Limb (tissue), 2 donors: ENCODE data around the gene MRPL55.
"Not testable (repeated sequence)": the region's sequence is repeated elsewhere in the genome, so short reads cannot be mapped to it uniquely, and the experiment has no call there.

Source experiments
- DNase-seq, 2 donors: peaks; one replicate each; pipeline ENCODE4 v3.0.0-alpha.2; 2016; ENCODE audit errors: extremely low spot score in 2 of 2

The MRPL55 gene

GRCh38 chr1:228123505-228123904, 14.4 kb upstream of the MRPL55 start:
- DNase-seq, result no peak

DNA sequence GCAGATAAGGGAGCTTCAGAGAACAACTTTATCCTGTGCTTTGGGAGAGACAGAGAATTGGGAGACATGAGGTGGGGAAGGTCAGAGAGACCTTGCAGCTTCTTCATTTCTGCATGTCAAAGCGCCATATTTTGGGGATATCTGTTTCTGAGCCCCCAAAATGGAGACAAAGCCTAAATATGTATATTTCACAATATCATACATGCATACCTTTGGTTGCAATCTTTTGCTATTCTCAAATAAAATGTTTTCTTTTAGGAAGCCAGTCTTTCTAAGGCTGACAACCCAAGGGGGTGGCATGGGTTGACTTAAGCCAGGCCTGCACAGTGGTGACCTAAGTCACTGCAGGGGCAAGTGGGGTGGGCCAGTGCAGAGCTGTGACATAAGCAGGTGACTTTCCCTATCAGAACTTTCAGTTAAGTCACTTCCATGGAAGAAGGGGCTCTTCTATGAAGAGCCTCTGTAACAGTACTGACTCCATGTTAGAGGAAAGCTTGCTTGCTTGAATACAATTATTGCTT, 13.9 kb upstream of the MRPL55 start:
- DNase-seq, result no peak

- no peak for DNase-seq
These were observed 11.9 kb upstream of the MRPL55 start for GRCh38 chr1:228120857-228121489.

DNA sequence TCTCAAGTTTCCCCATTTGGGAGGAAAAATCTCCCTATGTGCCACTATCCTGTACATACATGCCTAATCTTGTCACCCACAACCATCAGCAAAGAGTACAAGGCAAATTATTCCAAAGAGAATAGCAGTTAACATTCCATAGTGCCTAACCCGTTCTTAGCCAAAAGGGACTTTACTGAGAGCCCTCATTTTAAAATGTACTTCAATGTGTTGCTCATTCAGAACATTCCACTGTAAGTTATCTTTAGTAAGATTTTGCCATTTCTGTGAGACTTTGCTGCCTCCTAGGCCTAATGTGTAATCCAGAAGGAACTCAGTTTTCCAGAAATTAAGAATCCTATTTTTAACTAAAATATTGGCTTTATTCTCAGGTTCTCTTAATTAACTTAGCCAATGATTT, 11.3 kb upstream of the MRPL55 start:
- no peak for DNase-seq

DNA sequence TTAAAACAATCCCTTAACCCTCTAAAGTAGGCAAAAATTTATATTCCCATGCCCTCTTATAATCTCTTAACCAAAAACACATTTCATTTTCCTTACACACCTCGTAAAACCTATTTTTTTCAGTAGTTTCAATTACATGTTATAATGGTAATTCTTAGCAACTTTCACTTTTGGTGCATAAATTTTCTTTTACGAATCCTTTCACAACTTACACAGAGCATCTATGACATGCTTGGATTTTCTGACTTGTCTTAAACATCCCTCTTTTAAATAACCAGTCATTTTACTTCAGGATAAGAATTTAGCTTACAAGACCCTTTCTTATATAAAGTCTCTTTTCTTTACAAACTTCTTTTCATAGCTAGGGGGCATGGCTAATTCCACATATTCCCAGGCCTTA, 8.9 kb upstream of the MRPL55 start:
- no peak for DNase-seq

DNA sequence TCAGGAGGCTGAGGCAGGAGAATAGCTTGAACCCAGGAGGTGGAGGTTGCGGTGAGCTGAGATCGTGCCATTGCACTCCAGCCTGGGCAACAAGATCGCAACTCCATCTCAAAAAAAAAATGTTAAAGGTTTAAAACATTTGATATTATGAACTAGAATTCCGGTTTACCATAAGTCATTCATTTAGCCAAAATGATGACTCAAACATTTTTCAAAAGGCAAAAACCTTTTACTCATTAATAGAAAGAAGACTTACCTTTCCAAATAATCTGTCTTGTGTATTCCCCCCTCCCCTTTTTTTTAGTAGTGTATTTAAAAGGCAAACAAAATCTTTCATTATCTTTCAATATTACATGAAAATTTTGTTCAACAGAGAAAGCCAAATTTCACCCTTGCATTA, 8.2 kb upstream of the MRPL55 start:
- DNase-seq, result no peak

DNA sequence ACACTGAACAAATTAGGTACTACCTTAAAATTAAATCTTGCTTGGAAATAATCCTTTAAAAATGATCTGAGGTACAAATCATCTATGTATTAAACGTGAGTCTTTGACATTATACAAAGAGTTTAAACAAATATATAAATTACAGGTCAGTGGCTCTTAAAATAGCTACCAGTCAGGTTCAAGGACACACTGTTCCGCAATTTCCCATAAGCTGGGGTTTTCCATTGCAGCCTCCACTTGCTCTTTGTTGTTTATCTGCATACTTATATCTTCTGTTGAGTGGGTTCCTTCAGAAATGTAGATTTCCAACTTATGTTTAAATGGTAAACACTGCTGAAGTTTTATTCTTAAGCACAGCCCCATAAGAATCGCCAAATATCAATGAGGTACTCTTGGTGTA, 5.7 kb upstream of the MRPL55 start:
- no peak for DNase-seq

- no peak for DNase-seq
These were observed 3.5 kb upstream of the MRPL55 start for GRCh38 chr1:228112617-228113016.

GRCh38 chr1:228112167-228112566, 3.1 kb upstream of the MRPL55 start:
- no peak for DNase-seq

DNA sequence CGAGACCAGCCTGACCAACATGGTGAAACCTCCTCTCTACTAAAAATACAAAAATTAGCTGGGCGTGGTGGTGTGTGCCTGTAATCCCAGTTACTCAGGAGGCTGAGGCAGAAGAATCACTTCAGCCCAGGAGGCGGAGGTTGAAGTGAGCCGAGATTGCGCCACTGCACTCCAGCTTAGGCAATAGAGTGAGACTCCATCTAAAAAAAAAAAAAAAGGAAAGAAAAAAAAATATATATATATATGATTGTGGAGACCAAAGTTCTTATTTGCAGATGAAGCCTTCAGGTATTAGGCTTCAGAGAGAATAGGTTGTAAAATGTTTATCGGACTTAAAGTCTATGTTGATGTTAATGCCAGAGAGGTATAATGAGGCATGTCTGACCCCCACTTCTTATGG, 2.2 kb upstream of the MRPL55 start:
- DNase-seq, result not testable (repeated sequence)

- no peak for DNase-seq
These were observed 1.5 kb upstream of the MRPL55 start for GRCh38 chr1:228110556-228110955.

- DNase-seq, result no peak
These were observed 926 bp upstream of the MRPL55 start for GRCh38 chr1:228109962-228110488.

GRCh38 chr1:228108742-228109072, 392 bp downstream of the MRPL55 start:
- no peak for DNase-seq

DNA sequence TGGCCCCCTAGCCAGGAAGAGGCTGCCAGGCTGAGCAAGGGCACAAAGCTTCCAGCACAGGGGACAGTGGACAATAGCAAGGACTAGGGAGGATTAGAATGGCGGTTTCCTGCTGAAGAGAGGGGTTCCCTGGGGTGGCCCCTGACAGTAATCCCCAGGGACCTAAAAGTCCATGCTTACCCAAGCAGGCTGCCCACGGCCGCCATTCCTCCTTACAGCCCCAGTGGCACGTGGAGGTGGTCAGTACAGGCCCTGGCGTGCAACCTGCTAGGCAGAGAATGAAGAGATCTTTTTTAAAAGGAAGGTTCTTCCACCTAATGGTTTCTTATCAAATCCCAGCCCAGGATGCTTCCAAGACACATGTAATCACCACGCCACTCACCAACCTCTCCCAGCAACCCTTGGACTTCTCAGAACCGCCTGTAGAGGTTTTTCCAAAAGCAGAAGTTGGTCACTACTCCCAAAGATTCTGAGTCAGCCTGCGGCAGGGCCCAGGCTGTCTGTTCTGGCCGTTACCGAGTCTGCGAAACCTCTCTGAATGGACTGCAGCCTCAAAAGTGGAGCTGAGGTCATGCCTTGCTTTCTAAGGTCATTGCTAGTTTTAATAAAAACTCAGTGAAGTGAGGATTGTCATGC, 926 bp downstream of the MRPL55 start:
- no peak for DNase-seq

GRCh38 chr1:228107636-228108035, 1.5 kb downstream of the MRPL55 start:
- DNase-seq, result no peak

DNA sequence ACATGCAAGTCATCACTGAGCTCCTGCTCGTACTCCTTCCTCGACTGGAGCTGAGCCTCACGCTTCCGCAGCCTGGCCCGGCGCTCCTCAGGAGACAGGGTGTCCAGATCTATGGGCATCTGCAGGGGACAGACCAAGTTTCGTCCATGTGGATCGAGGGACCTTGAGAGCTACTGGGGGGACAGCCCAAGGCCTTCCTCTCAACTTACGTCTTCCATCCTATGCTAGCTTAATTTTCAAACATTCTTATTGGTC, 2.4 kb downstream of the MRPL55 start:
- no peak for DNase-seq

GRCh38 chr1:228105996-228106799, 2.9 kb downstream of the MRPL55 start:
- DNase-seq, result no peak

GRCh38 chr1:228105270-228105995, 3.7 kb downstream of the MRPL55 start:
- no peak for DNase-seq

DNA sequence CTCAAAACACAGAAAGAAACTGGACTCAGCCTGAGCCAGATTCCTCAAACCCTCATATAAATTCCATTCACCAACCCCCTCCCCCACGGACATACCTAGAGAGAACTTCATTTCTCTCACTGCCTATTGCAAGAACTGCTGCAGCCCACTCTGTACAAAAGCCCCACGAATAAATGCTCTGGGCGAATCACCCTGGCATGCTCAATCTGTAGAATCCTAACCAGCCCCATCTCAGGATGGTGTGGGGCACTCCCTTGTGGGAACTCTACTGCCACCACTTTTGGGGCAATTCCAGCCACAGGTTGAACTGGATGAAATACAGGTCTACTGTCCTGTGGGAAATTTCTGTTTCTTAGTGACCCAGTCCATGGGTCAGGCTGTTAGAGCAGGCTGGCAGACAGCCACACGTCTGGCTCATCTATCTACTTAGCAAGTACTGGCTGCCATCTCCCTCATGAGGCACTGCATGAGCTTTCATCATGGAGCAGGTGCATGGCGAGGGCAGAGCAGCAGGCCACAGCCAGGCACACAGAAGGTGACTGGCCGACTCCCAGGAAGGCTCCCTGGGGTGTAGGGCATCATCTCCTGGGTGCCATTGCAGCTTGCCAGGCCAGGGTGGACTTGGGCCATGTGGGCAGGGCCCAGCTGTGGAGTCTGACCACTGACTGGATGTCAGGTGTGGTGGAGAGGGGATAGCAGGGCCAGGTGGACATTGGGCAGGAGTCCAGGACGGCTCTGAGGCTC, 4.4 kb downstream of the MRPL55 start:
- DNase-seq, result no peak

DNA sequence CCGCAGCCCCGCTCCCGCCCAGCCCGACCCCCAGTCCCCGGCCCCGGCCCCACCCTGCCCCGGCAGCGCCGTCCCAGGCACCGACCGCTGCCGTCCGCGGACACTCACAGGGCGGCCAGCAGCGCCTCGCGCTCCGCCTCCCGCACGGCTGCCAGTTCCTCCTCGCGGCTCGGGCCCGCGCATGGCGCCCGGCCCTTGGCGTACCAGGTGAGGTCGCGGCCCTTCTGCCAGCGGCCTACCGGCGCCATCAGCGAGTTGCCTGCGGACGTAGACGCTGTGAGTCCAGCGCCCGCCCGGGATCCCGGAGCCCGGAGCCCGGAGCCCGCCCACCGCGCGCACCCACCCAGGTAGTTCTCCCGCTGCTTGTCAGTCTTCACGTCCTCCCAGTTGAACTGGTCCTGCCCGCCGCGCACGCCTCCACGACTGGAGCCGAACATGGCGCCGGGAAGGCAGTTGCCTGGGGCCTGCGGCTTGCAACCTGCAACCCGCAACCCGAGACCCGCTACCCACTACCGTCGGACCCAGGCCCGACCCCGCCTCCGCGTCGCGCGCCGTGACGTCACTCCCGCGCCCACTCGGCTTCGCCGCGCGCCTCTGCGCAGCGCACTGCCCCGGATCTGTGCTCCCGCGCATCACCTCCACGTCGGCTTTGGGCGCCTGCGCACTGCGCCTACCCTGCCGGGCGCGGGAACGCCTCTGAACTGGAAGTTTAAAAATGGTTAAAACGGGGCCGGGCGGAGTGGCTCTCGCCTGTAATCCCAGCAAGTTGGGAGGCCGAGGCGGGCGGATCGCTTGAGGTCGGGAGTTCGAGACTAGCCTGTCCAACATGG, 6.1 kb downstream of the MRPL55 start, which contains the start of gene C1orf35:
Gene C1orf35 (minus strand): TSS at position 535 of the 830 bp plus-strand sequence. CDS start 98 bp downstream, at position 437.
- peak; percentile 95 to 98 for DNase-seq
